Bronchial smooth muscle cell (primary cell): ENCODE data around the gene IRF2BP2. TPM values are rescaled to one million over a fixed set of nuclear protein-coding genes. Genes with fewer than 3 reads are reported as not detected.

Experiments used
- total RNA-seq: library from RNA; depleted of rRNA; stranded (reverse); fragments of >200 nt; gene quantifications from 2 replicates; pipeline ENCODE4 v1.2.1, GENCODE V29; 2014

IRF2BP2 gene
- 50.3 and 53.9 TPM in 2 replicates for total RNA-seq

GRCh38 chr1:234610061-234610665 is at the start of gene IRF2BP2:
Gene IRF2BP2 (minus strand): TSS chr1:234610178. CDS start chr1:234609494, 684 bp downstream.

Other genes with a start within 250 kb of the IRF2BP2 start
- gene COA6, start 236.7 kb downstream of the IRF2BP2 start, total RNA-seq: 24.9 and 30.7 TPM in 2 replicates
- gene TARBP1, start 131.0 kb downstream of the IRF2BP2 start, total RNA-seq: 14.8 and 18.3 TPM in 2 replicates